Endothelial cell of umbilical vein (primary cell): ENCODE results near the gene IP6K1. TPM values are rescaled to one million over a fixed set of nuclear protein-coding genes. Genes with fewer than 3 reads are reported as not detected.

Source experiments
- BruUV-seq: library from RNA; stranded (reverse); fragments of 400-500 nt; replicated peaks from 2 replicates; lab custom pipeline; 2021; lab: Mats Ljungman, UMichigan
- CTCF ChIA-PET: fragments of 300-600, 350-600 bp; sonication (Branson Sonifier 250); formaldehyde crosslinking; loops from one replicate; lab custom pipeline; 2021; ENCODE audit warnings: antibody characterized with exemption, inconsistent platforms; lab: Charles Lee
- POLR2A ChIA-PET: fragments of 300-600, 350-600 bp; sonication (Branson Sonifier 250); formaldehyde crosslinking; loops from one replicate; lab custom pipeline; 2021; ENCODE audit warnings: antibody characterized with exemption, inconsistent platforms; lab: Charles Lee
- DNase-seq: peaks from one replicate; pipeline ENCODE4 v3.0.0-alpha.2; 2011; ENCODE audit warnings: low read depth, low spot score
- FAIRE-seq: peaks from 2 replicates; lab custom pipeline; 2011; peaks lifted over from hg19 to GRCh38; lab: Jason Lieb, UNC
- H2AFZ ChIP-seq: 2 replicates; pipeline ENCODE4 v1.6.0; 2012; ENCODE audit warnings: low read depth, low read length, control low read depth, inconsistent platforms
- H3K27ac ChIP-seq: 2 replicates; pipeline ENCODE4 v1.5.1; 2011; ENCODE audit warnings: low read depth, mild to moderate bottlenecking, control low read depth, low read length, moderate library complexity; ENCODE audit not compliant: insufficient read depth
- H3K27me3 ChIP-seq, 2 experiments: 2 replicates each; pipeline versions ENCODE4 v1.6.0 to v1.6.1; 2011; ENCODE audit warnings: low read length in 2 of 2, mixed read lengths in 1 of 2; ENCODE audit not compliant: control insufficient read depth in 2 of 2, insufficient read depth in 2 of 2
- H3K36me3 ChIP-seq, 2 experiments: 2 replicates in 1 of 2; 3 replicates in 1 of 2; pipeline ENCODE4 v1.5.1; 2011; ENCODE audit warnings: low read length in 2 of 2, mild to moderate bottlenecking in 1 of 2, moderate library complexity in 1 of 2; ENCODE audit not compliant: control insufficient read depth in 2 of 2, insufficient read depth in 2 of 2; ENCODE audit errors: extremely low read depth in 1 of 2
- H3K4me1 ChIP-seq: 3 replicates; pipeline ENCODE4 v1.5.1; 2011; ENCODE audit warnings: mild to moderate bottlenecking, low read length; ENCODE audit not compliant: control insufficient read depth, insufficient read depth; ENCODE audit errors: extremely low read depth
- H3K4me2 ChIP-seq: 2 replicates; pipeline ENCODE4 v1.6.1; 2011; ENCODE audit warnings: low read length, control low read depth, mixed read lengths; ENCODE audit not compliant: insufficient read depth
- H3K4me3 ChIP-seq, 3 experiments: fragments of 200-600 bp in 1 of 3; sonication (generic), shearing (Covaris generic) in 1 of 3; replicated peaks in 1 of 3; 2 replicates each; pipeline ENCODE4 v1.5.1; 2011 to 2016; ENCODE audit warnings: control low read depth in 3 of 3, low read length in 3 of 3, mild to moderate bottlenecking in 2 of 3, inconsistent platforms in 1 of 3, low read depth in 1 of 3, moderate library complexity in 1 of 3; ENCODE audit not compliant: insufficient read depth in 1 of 3
- H3K79me2 ChIP-seq: 2 replicates; pipeline ENCODE4 v1.6.0; 2012; ENCODE audit warnings: low read length, inconsistent platforms; ENCODE audit not compliant: control insufficient read depth, insufficient read depth
- H3K9ac ChIP-seq: replicated peaks from 2 replicates; pipeline ENCODE3; 2011; ENCODE audit warnings: low read length, control low read depth; ENCODE audit not compliant: insufficient read depth; ENCODE audit errors: extremely low read depth
- H3K9me1 ChIP-seq: replicated peaks from 3 replicates; pipeline ENCODE4 v1.6.0; 2011; ENCODE audit warnings: mild to moderate bottlenecking, low read length; ENCODE audit not compliant: control insufficient read depth, insufficient read depth; ENCODE audit errors: extremely low read depth
- H3K9me3 ChIP-seq: replicated peaks from 2 replicates; pipeline ENCODE4 v1.5.1; 2012; ENCODE audit warnings: low read length, inconsistent platforms; ENCODE audit not compliant: control insufficient read depth, insufficient read depth
- H4K20me1 ChIP-seq: replicated peaks from 2 replicates; pipeline ENCODE3; 2011; ENCODE audit warnings: mild to moderate bottlenecking, low read length; ENCODE audit not compliant: control insufficient read depth, insufficient read depth; ENCODE audit errors: extremely low read depth
- EZH2 ChIP-seq: IDR thresholded peaks from 2 replicates; pipeline ENCODE4 v1.6.1; 2012; ENCODE audit warnings: borderline replicate concordance, low read depth, mild to moderate bottlenecking, moderate library complexity, low read length, inconsistent platforms; ENCODE audit not compliant: severe bottlenecking
- FOS ChIP-seq: IDR thresholded peaks from 2 replicates; pipeline ENCODE4 v1.6.1; 2011; ENCODE audit warnings: mild to moderate bottlenecking, low read length, moderate library complexity, borderline replicate concordance; ENCODE audit not compliant: insufficient read depth
- GATA2 ChIP-seq: IDR thresholded peaks from 2 replicates; pipeline ENCODE4 v1.7.0; 2011; ENCODE audit warnings: low read depth, mild to moderate bottlenecking, moderate library complexity, mixed read lengths, low read length; ENCODE audit not compliant: insufficient read length, insufficient read depth
- JUN ChIP-seq: IDR thresholded peaks from 2 replicates; pipeline ENCODE4 v1.6.1; 2011; ENCODE audit warnings: borderline replicate concordance, low read depth; ENCODE audit not compliant: insufficient read length, insufficient read depth
- MYC ChIP-seq: IDR thresholded peaks from one replicate; pipeline ENCODE4 v1.6.1; 2011; ENCODE audit warnings: mild to moderate bottlenecking, low read depth, low read length
- POLR2A ChIP-seq: IDR thresholded peaks from 2 replicates; pipeline ENCODE4 v1.6.1; 2012; ENCODE audit warnings: low read depth, mild to moderate bottlenecking, control low read depth, low read length
- POLR2AphosphoS5 ChIP-seq: IDR thresholded peaks from 2 replicates; pipeline ENCODE4 v1.6.1; 2012; ENCODE audit warnings: low read depth, mild to moderate bottlenecking, control low read depth, low read length, moderate library complexity; ENCODE audit not compliant: insufficient read depth
- dilution Hi-C: fragments of 300-500 bp; cut with MboI; formaldehyde crosslinking; loops from one replicate; pipeline ENCODE4 v1.15.0; 2019; ENCODE audit warnings: low sequenced_read_pairs; ENCODE audit not compliant: extremely low pct_ligation_motif_present
- intact Hi-C: fragments of 100-400 bp; cut with micrococcal nuclease; formaldehyde crosslinking; loops from one replicate; pipeline ENCODE4 v1.10.0; 2022
- polyA plus RNA-seq, 4 experiments: library from polyadenylated mRNA; depleted of rRNA in 3 of 4; stranded (reverse) in 3 of 4; unstranded in 1 of 4; fragments of >200 nt; gene quantifications; 2 replicates each; pipeline versions ENCODE4 v1.2.1 to v1.2.3, GENCODE V29; 2011 to 2012; ENCODE audit warnings: missing spikeins in 1 of 4
- total RNA-seq: library from RNA; stranded (reverse); gene quantifications from 2 replicates; pipeline ENCODE4 v1.2.3, GENCODE V29; 2021
- TF ChIP-seq, protein P1 (sequence below): IDR thresholded peaks from 2 replicates; pipeline ENCODE4 v1.6.1; 2011; ENCODE audit not compliant: insufficient read depth, insufficient read length
- TF ChIP-seq, protein P2 (sequence below), 2 donors: IDR thresholded peaks; 1 replicate in 1 of 2; 2 replicates in 1 of 2; pipeline ENCODE4 v1.5.1; 2011; ENCODE audit warnings: low read length in 2 of 2, mild to moderate bottlenecking in 2 of 2, moderate library complexity in 2 of 2, control low read depth in 1 of 2, inconsistent platforms in 1 of 2, low read depth in 1 of 2; ENCODE audit not compliant: insufficient read depth in 1 of 2; ENCODE audit errors: extremely low read depth in 1 of 2

Gene IP6K1
- total and polyA plus RNA-seq, 2 donors (not counting 3 experiments of a cell fraction or from before 2014, with no cell fraction given), result 42.7 to 60.8 TPM

DNA sequence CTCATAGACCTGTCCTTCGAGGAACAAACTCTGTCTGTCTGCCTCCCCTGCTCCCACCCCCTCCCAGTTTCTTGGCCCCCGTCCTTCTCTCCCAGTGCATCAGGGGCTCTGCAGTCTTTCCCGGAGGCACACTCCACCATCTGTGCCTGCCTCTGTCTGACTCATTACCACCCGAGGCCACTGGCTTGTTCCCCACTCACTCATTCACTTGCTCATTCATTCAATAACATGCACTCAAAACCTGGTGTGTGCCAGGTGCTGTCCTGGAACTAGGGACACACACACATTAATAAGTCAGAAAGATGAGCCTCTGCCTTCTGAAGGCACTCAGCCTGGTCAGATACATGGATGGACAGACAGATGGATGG, 79.2 kb downstream of the IP6K1 start:
- FAIRE-seq (no peak), DNase-seq (no peak)
- BruUV-seq, result no TSS peak
- H4K20me1 ChIP-seq, result no peaks in the 10 kb centered on the region
- H3K9ac ChIP-seq, result no peak overlapping the region
- dilution Hi-C loops (no loop called here), intact Hi-C loops (no loop called here)
- H3K27me3 ChIP-seq, result no peaks in the 10 kb centered on the region
- H3K36me3 ChIP-seq, result peaks cover 0 to 15% of the 10 kb centered on the region in 2 experiments
- POLR2A ChIA-PET, result interaction anchor here (0.6 kb wide), 1 partner anchor 228 kb away, joined by 7 read pairs; no protein-coding TSS in a partner anchor
- no peak for TF ChIP-seq POLR2AphosphoS5
- TF ChIP-seq MYC, result no peak
- no peak for TF ChIP-seq GATA2
- TF ChIP-seq POLR2A, result no peak
- TF ChIP-seq, protein P1, sequence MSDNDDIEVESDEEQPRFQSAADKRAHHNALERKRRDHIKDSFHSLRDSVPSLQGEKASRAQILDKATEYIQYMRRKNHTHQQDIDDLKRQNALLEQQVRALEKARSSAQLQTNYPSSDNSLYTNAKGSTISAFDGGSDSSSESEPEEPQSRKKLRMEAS, result no peak
- TF ChIP-seq, protein P2, sequence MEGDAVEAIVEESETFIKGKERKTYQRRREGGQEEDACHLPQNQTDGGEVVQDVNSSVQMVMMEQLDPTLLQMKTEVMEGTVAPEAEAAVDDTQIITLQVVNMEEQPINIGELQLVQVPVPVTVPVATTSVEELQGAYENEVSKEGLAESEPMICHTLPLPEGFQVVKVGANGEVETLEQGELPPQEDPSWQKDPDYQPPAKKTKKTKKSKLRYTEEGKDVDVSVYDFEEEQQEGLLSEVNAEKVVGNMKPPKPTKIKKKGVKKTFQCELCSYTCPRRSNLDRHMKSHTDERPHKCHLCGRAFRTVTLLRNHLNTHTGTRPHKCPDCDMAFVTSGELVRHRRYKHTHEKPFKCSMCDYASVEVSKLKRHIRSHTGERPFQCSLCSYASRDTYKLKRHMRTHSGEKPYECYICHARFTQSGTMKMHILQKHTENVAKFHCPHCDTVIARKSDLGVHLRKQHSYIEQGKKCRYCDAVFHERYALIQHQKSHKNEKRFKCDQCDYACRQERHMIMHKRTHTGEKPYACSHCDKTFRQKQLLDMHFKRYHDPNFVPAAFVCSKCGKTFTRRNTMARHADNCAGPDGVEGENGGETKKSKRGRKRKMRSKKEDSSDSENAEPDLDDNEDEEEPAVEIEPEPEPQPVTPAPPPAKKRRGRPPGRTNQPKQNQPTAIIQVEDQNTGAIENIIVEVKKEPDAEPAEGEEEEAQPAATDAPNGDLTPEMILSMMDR (IDR thresholded peaks at IDR 0.05; ENCODE audit: extremely low read depth in 1 of 2, insufficient read depth in 1 of 2, low read depth in 1 of 2, low read length in 2 of 2), result no peak
- no peak for TF ChIP-seq JUN
- no peak for TF ChIP-seq FOS
- no peak for TF ChIP-seq EZH2
- H3K4me2 ChIP-seq, result no peak overlapping the region
- CTCF ChIA-PET, result interaction anchor here (2.1 kb wide), 1 partner anchor 12 kb away, joined by 6 read pairs; the partner anchor contains the start of gene AMIGO3
- peaks cover 5% of the 10 kb centered on the region for H3K4me1 ChIP-seq
- H3K9me1 ChIP-seq, result no peaks in the 10 kb centered on the region
- H3K9me3 ChIP-seq, result no peaks in the 10 kb centered on the region
- no peak overlapping the region for H3K4me3 ChIP-seq
- no peak overlapping the region for H2AFZ ChIP-seq
- H3K27ac ChIP-seq, result no peak overlapping the region
- no peaks in the 10 kb centered on the region for H3K79me2 ChIP-seq
